Stimulated activated CD8-positive, alpha-beta memory T cell treated with anti-CD3 and anti-CD28 coated beads, Interleukin-15, amount 100 ng/mL, for 1 hour (primary cell): ENCODE data around the gene OTC.

Source experiments
- DNase-seq: peaks from one replicate; pipeline ENCODE4 v3.0.0-alpha.2; 2020; ENCODE audit warnings: low read depth

OTC gene

DNA sequence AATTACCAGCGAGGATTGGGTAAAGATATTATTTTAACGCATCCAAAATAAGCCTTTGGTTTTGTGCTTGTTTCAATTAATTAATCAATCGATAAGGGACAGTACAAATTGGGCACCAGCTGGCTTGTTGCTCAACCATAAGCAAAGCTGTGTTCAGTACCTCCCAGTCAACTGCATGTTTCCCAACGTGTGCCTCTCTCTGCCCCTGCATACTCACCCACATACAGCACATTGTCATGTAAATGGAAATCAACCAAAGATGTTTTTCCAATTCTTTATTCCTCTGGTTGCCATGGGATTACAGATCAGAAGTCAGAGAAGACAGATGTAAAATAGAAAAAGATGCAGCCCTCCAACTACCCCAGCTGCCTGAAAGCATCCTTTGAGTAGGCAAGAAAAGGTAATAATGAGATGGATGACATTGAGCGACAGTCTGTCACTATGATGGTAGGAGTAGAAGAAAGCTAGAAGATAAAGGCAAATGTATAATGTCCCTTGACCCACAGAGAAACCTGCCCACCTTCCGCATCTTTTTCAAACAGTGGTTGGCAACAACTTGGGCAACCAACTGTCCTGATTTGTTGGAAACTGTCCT is 116.3 kb downstream of the OTC start:
- DNase-seq: no peak
